SK-N-SH (cell line): ENCODE measurements around the gene PRLR. TPM values are rescaled to one million over a fixed set of nuclear protein-coding genes. Genes with fewer than 3 reads are reported as not detected.

ENCODE experiments used
- CTCF ChIA-PET: fragments of 300-600, 350-600 bp; formaldehyde crosslinking; extraction: SDS; loops from one replicate; lab custom pipeline; 2021; lab: Yijun Ruan, JAX
- POLR2A ChIA-PET: fragments of 350-600 bp; sonication (Branson Sonifier 250); formaldehyde crosslinking; extraction: SDS; loops from one replicate; lab custom pipeline; 2020; ENCODE audit warnings: antibody characterized with exemption, inconsistent platforms; lab: Yijun Ruan, JAX
- DNase-seq: peaks from one replicate; pipeline ENCODE4 v3.0.0; 2012
- H2AFZ ChIP-seq: fragments of 200-600 bp; sonication (generic); 2 replicates; pipeline ENCODE4 v1.8.1; 2016; ENCODE audit warnings: antibody characterized with exemption, mild to moderate bottlenecking, low read depth
- H3F3A ChIP-seq: fragments of 200-600 bp; sonication (generic); replicated peaks from 2 replicates; pipeline ENCODE3; 2016; ENCODE audit warnings: antibody characterized with exemption, mild to moderate bottlenecking; ENCODE audit not compliant: insufficient read depth
- H3K27ac ChIP-seq, 2 experiments: fragments of 200-500 bp in 1 of 2; fragments of 200-600 bp in 1 of 2; sonication (Bioruptor generic) in 1 of 2; sonication (generic), shearing (Covaris generic) in 1 of 2; 2 replicates each; pipeline versions ENCODE4 v1.5.1 to v1.6.1; 2014 to 2016; ENCODE audit warnings: low read depth in 2 of 2, inconsistent platforms in 1 of 2, low read length in 1 of 2, mild to moderate bottlenecking in 1 of 2, mixed read lengths in 1 of 2
- H3K27me3 ChIP-seq: fragments of 200-600 bp; sonication (generic), shearing (Covaris generic); 2 replicates; pipeline ENCODE4 v1.6.1; 2016; ENCODE audit warnings: mixed run types; ENCODE audit not compliant: insufficient read depth
- H3K36me3 ChIP-seq, 2 experiments: fragments of 200-500 bp in 1 of 2; fragments of 200-600 bp in 1 of 2; sonication (Bioruptor generic) in 1 of 2; sonication (generic) in 1 of 2; replicated peaks in 1 of 2; 2 replicates each; pipeline versions ENCODE3 to v1.5.1; 2014 to 2016; ENCODE audit warnings: low read length in 1 of 2, mild to moderate bottlenecking in 1 of 2; ENCODE audit not compliant: insufficient read depth in 2 of 2, control insufficient read depth in 1 of 2
- H3K4me1 ChIP-seq, 2 experiments: fragments of 200-500 bp in 1 of 2; fragments of 200-600 bp in 1 of 2; sonication (Bioruptor generic) in 1 of 2; sonication (generic), shearing (Covaris generic) in 1 of 2; 2 replicates each; pipeline versions ENCODE4 v1.5.1 to v1.6.1; 2014 to 2016; ENCODE audit warnings: low read depth in 1 of 2, low read length in 1 of 2, mixed run types in 1 of 2; ENCODE audit not compliant: insufficient read depth in 2 of 2, control insufficient read depth in 1 of 2
- H3K4me2 ChIP-seq: fragments of 200-600 bp; sonication (generic), shearing (Covaris generic); 2 replicates; pipeline ENCODE4 v1.6.1; 2017; ENCODE audit warnings: mixed run types
- H3K4me3 ChIP-seq, 2 experiments: fragments of 200-500 bp in 1 of 2; fragments of 200-600 bp in 1 of 2; sonication (Bioruptor generic) in 1 of 2; sonication (generic), shearing (Covaris generic) in 1 of 2; 2 replicates each; pipeline versions ENCODE4 v1.5.1 to v1.8.1; 2014 to 2016; ENCODE audit warnings: low read depth in 2 of 2, inconsistent platforms in 1 of 2, low read length in 1 of 2, mild to moderate bottlenecking in 1 of 2, mixed read lengths in 1 of 2, moderate library complexity in 1 of 2
- H3K79me2 ChIP-seq: fragments of 200-600 bp; sonication (generic); 2 replicates; pipeline ENCODE4 v1.8.1; 2017; ENCODE audit warnings: mild to moderate bottlenecking; ENCODE audit not compliant: insufficient read depth
- H3K9ac ChIP-seq: fragments of 200-600 bp; sonication (generic); 2 replicates; pipeline ENCODE4 v1.6.1; 2017; ENCODE audit warnings: mixed run types
- H3K9me2 ChIP-seq: fragments of 200-600 bp; sonication (generic); 2 replicates; pipeline ENCODE4 v1.6.1; 2017; ENCODE audit warnings: mixed run types
- H3K9me3 ChIP-seq: fragments of 200-600 bp; sonication (generic); 2 replicates; pipeline ENCODE4 v1.6.1; 2017; ENCODE audit warnings: mixed run types, mild to moderate bottlenecking, moderate library complexity
- H4K20me1 ChIP-seq: fragments of 200-600 bp; sonication (generic); 2 replicates; pipeline ENCODE4 v1.6.1; 2017; ENCODE audit warnings: mild to moderate bottlenecking, mixed run types; ENCODE audit not compliant: insufficient read depth
- EP300 ChIP-seq, 2 experiments: IDR thresholded peaks; 2 replicates each; pipeline versions ENCODE4 v1.4.0 to v1.6.1; 2012; ENCODE audit warnings: borderline replicate concordance in 1 of 2, low read depth in 1 of 2, low read length in 1 of 2
- FOSL2 ChIP-seq: IDR thresholded peaks from 2 replicates; pipeline ENCODE4 v1.4.0; 2012; ENCODE audit warnings: low read depth, mild to moderate bottlenecking, moderate library complexity, borderline replicate concordance
- MEF2A ChIP-seq: IDR thresholded peaks from 2 replicates; pipeline ENCODE4 v1.4.0; 2012; ENCODE audit warnings: low read depth, borderline replicate concordance
- MXI1 ChIP-seq: IDR thresholded peaks from 2 replicates; pipeline ENCODE4 v1.6.1; 2012; ENCODE audit warnings: mild to moderate bottlenecking, low read depth, low read length, improper control_type of control experiment
- NFIC ChIP-seq: IDR thresholded peaks from 2 replicates; pipeline ENCODE4 v1.4.0; 2012; ENCODE audit warnings: borderline replicate concordance
- NRF1 ChIP-seq: IDR thresholded peaks from 2 replicates; pipeline ENCODE4 v1.6.1; 2012; ENCODE audit warnings: low read depth, mild to moderate bottlenecking, low read length
- POLR2AphosphoS5 ChIP-seq: IDR thresholded peaks from 2 replicates; pipeline ENCODE4 v1.6.1; 2012; ENCODE audit warnings: low read depth, low read length
- RAD21 ChIP-seq: IDR thresholded peaks from 2 replicates; pipeline ENCODE4 v1.6.1; 2012; ENCODE audit warnings: mild to moderate bottlenecking, low read length
- RXRA ChIP-seq: IDR thresholded peaks from 2 replicates; pipeline ENCODE4 v1.4.0; 2012; ENCODE audit warnings: low read depth, mild to moderate bottlenecking, borderline replicate concordance
- SMC3 ChIP-seq: IDR thresholded peaks from 2 replicates; pipeline ENCODE4 v1.6.1; 2012; ENCODE audit warnings: low read depth, low read length, improper control_type of control experiment
- TAF1 ChIP-seq: IDR thresholded peaks from 2 replicates; pipeline ENCODE4 v1.6.1; 2012; ENCODE audit warnings: low read depth, mild to moderate bottlenecking, low read length, moderate library complexity, borderline replicate concordance
- TCF12 ChIP-seq: IDR thresholded peaks from 2 replicates; pipeline ENCODE4 v1.4.0; 2012
- YY1 ChIP-seq: IDR thresholded peaks from 2 replicates; pipeline ENCODE4 v1.4.0; 2012; ENCODE audit warnings: low read depth, mild to moderate bottlenecking
- WGBS: methylation state at CpG from one replicate; pipeline ENCODE4 v1.1.6; 2017; ENCODE audit warnings: low lambda C conversion rate; 5-methylcytosine and 5-hydroxymethylcytosine counted together
- polyA plus RNA-seq, 3 experiments: library from polyadenylated mRNA; depleted of rRNA; stranded (reverse); fragments of >200 nt; gene quantifications; 2 replicates each; pipeline ENCODE4 v1.2.3, GENCODE V29; 2012
- TF ChIP-seq, protein P1 (sequence below): fragments of 150-350 bp; IDR thresholded peaks from 2 replicates; pipeline ENCODE4 v1.6.1; 2016; ENCODE audit warnings: mild to moderate bottlenecking, low read depth, low read length
- TF ChIP-seq, protein P2 (sequence below): IDR thresholded peaks from 2 replicates; pipeline ENCODE4; 2012
- TF ChIP-seq, protein P3 (sequence below): IDR thresholded peaks from 2 replicates; pipeline ENCODE4 v1.4.0; 2012; ENCODE audit warnings: low read depth

The PRLR gene
- polyA plus RNA-seq, 1 of the 3 experiments (the other 2 are of a cell fraction) = 0.13 TPM

DNA sequence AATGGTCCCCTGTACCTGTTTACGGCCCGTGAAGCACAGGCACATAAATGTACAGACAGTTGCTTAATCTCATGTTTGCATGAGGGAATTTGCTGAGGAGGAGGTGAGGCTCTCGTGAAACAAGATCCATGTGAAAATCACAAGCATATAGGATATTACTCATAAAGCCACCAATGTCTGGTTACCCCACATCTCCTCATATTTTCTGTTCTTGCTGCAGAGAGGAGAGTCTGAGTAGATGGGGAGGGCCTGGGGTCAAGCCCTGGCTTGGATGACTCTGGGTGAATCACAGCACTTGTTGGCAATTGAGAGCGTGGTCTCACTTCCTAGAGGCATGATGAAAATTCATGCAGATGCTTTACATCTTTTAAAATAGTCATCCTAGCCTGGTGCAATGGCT, 183.5 kb downstream of the PRLR start (continued):
- TF ChIP-seq, protein P1, sequence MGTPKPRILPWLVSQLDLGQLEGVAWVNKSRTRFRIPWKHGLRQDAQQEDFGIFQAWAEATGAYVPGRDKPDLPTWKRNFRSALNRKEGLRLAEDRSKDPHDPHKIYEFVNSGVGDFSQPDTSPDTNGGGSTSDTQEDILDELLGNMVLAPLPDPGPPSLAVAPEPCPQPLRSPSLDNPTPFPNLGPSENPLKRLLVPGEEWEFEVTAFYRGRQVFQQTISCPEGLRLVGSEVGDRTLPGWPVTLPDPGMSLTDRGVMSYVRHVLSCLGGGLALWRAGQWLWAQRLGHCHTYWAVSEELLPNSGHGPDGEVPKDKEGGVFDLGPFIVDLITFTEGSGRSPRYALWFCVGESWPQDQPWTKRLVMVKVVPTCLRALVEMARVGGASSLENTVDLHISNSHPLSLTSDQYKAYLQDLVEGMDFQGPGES = no peak
- TF ChIP-seq POLR2AphosphoS5 (no peak), FOSL2 (peak; percentile 58; the same call in 1 of the 2 replicates), NFIC (peak; percentile 45), TAF1 (no peak), RXRA (peak; percentile 75; the same call in 1 of the 2 replicates), TCF12 (peak; percentile 62; the same call in 1 of the 2 replicates), MXI1 (no peak), SMC3 (no peak), YY1 (no peak)

DNA sequence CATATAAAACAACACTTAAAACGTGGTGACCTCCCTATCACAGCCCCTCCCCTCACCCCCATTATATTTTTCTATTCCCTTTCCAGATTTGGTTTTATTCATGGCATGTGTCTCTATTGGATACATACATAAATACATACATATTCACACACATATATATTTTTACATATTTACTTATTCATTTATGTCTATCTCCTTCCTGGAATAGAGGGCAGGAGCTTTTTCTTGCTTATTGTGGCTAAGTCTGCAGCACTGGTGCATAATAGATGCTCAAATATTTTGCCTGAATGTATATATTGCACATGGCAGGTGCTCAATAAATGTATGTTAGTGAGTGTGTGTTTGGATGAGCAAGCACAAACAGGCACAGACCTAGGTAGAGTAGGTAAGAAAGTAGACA, 185.0 kb downstream of the PRLR start:
- Histone ChIP-seq H2AFZ (no peak overlapping the region), H3K27me3 (peaks cover 12% of the 10 kb centered on the region; the same call in 1 of the 2 replicates), H3K4me3 (no peak overlapping the region), H3K9ac (no peak overlapping the region), H3K79me2 (no peaks in the 10 kb centered on the region), H3K27ac (no peak overlapping the region), H3K9me3 (no peaks in the 10 kb centered on the region), H3F3A (no peaks in the 10 kb centered on the region), H3K36me3 (no peaks in the 10 kb centered on the region), H3K4me2 (no peak overlapping the region), H3K9me2 (no peaks in the 10 kb centered on the region), H4K20me1 (no peaks in the 10 kb centered on the region), H3K4me1 (no peaks in the 10 kb centered on the region)
- WGBS = 9% methylated on average over 1 of the region's 1 CpG
- ChIA-PET POLR2A (no interaction called here), CTCF (no interaction called here)
- no peak for DNase-seq
- no peak for TF ChIP-seq RAD21
- TF ChIP-seq NRF1 = no peak

DNA sequence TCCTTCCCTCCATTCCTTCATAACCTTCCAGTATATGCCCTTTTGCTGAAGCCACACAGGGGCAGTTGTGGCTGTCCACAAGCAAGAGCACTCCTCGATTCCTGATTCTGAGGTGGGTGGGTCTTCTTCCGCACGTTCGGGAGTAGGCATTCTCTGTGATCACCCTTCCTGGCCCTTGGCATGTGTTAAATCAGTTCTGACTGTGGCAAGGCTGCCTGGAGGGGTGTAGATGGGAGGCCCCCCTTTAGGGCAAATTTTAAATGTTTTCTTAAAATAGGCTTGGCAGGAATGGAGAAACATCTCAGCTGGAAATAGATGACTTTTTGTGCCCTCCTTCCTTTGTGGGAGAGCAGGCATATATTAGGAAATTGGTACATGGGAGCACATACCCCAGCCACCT, 185.6 kb downstream of the PRLR start:
- ChIA-PET CTCF (no interaction called here), POLR2A (no interaction called here)
- H3K27me3 ChIP-seq = peaks cover 13% of the 10 kb centered on the region; the same call in 1 of the 2 replicates

More for the DNA sequence above, 185.6 kb downstream of the PRLR start:
- Histone ChIP-seq H3K4me3 (no peak overlapping the region), H3K9me3 (no peaks in the 10 kb centered on the region)
- TF ChIP-seq, protein P2, sequence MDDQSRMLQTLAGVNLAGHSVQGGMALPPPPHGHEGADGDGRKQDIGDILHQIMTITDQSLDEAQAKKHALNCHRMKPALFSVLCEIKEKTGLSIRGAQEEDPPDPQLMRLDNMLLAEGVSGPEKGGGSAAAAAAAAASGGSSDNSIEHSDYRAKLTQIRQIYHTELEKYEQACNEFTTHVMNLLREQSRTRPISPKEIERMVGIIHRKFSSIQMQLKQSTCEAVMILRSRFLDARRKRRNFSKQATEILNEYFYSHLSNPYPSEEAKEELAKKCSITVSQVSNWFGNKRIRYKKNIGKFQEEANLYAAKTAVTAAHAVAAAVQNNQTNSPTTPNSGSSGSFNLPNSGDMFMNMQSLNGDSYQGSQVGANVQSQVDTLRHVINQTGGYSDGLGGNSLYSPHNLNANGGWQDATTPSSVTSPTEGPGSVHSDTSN = no peak
- TF ChIP-seq EP300 (IDR thresholded peaks at IDR 0.05; ENCODE audit: borderline replicate concordance in 1 of 2, low read depth in 1 of 2, low read length in 1 of 2) (no peak), NRF1 (no peak), TCF12 (no peak), MEF2A (no peak)
- TF ChIP-seq, protein P3, sequence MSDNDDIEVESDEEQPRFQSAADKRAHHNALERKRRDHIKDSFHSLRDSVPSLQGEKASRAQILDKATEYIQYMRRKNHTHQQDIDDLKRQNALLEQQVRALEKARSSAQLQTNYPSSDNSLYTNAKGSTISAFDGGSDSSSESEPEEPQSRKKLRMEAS = no peak
- TF ChIP-seq, all 33 proteins: peak for 0
- no peaks in the 10 kb centered on the region for H3K4me1 ChIP-seq
- H3K9me2 ChIP-seq = no peaks in the 10 kb centered on the region
- no peaks in the 10 kb centered on the region for H3K79me2 ChIP-seq
- no peak for DNase-seq
- 18% methylated on average over 4 of the region's 4 CpGs for WGBS
- no peaks in the 10 kb centered on the region for H3K36me3 ChIP-seq
- H3K27ac ChIP-seq = no peak overlapping the region
- H4K20me1 ChIP-seq = no peaks in the 10 kb centered on the region
- H3F3A ChIP-seq = no peaks in the 10 kb centered on the region
- H3K9ac ChIP-seq = no peak overlapping the region
- H2AFZ ChIP-seq = no peak overlapping the region
- no peak overlapping the region for H3K4me2 ChIP-seq
